Right ventricle myocardium inferior (tissue), 1 donor: Measurements from ENCODE around the gene TPRG1L. TPM values are rescaled to one million over a fixed set of nuclear protein-coding genes. Genes with fewer than 3 reads are reported as not detected.

ENCODE experiments used
- ATAC-seq: fragments of 200-7000 bp; cut with Tn5 transposase; one replicate; pipeline ENCODE4 v1.9.1; 2020; ENCODE audit warnings: mild to moderate bottlenecking, moderate library complexity
- DNase-seq: peaks from one replicate; pipeline ENCODE4 v3.0.0; 2021; ENCODE audit errors: missing footprints
- intact Hi-C: fragments of 100-400 bp; cut with DNase I; formaldehyde crosslinking; loops from one replicate; pipeline ENCODE4 v1.11.0; 2022
- total RNA-seq: library from RNA; stranded (reverse); fragmentation: NEBNext Ultra II Directional; extraction: Animal tissue kit (Norgen Biotek cat#: 25700); gene quantifications from one replicate; pipeline ENCODE4 v1.2.1, GENCODE V29; 2021
- donor health status: DM: no; HTN: yes; CAD: no; lungs with severe emphysema.

The TPRG1L gene
- total RNA-seq, 1 donor from 2014 or later = 46.1 TPM

DNA sequence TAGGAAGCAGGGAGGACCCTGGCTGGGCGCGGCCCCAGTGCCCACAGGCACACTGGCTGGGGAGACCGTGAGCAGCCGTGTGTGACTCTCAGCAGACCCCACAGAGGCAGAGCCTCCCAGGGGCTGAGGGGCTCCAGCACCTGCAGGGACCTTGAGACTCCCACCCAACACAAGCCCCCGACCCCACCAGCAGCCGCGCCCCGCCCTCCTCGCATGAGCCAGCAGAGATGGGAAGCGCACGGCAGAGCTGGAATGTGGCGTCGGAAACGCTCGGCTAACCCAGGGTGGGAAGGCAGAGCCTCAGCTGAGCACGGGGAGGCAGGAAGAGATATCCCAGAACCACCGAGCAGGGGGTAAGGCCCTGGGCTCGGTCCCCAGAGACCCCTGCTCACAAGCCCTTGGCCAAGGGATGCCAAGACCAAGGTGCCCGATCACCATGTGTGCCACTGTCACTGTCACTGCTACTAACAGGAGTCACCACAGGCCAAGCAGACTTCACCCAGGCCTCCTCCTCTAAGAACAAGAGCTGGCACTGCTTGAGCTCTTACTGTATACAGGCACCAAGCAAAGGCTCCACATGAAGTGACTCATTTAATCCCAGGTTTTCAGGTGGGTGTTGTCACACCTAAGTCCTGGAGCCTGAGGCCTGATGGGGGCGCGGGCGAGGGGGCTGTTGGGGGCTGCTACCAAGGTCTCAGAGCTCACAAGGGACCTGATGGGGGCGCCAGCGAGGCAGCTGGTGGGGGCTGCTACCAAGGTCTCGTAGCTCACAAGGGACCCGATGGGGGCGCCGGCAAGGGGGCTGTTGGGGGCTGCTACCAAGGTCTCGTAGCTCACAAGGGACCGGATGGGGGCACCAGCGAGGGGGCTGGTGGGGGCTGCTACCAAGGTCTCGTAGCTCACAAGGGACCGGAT, 33.6 kb upstream of the TPRG1L start:
- no peak for DNase-seq
- intact Hi-C loops = no loop called here
- no peak for ATAC-seq

DNA sequence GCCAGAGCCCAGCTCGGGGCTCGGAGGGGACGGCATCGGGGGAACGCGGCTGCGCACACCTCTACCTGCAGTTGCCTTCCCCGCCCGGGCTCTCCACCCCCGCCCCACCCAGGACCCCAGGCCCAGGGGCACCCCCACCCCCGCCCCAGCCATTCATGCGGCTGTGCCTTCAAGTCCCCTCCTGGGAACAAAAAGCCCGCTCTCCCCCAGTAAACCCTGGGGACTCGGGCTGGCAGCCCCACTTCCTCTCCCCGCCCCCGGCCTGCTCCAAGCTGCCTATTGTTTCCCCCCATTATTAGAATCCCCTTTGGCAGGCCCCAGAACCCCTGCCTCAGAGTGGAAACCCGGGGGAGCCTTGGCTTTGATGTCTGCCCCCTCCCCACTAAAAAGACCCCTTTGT, 31.5 kb upstream of the TPRG1L start:
- ATAC-seq (no peak), DNase-seq (no peak)
- intact Hi-C loops = no loop called here

DNA sequence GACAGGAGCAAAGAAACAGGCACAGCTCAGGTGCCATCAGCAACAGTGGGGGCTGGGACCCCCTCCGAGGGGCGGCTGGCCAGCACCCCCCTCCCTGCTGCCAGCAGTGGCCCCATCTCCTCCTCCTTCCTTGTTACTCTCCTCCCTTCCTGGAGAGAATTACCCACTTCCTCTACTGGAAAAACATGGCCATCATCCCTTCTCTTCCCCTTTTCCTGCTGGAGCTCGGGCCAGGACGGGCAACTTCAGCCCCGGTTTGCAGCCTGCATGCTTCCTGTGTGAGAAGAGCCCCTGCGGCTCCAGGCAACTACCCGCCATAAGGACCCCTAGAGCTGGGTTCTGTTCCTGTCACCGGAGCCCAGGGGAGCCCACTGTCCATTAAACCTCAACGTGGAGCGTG, 31.1 kb upstream of the TPRG1L start:
- DNase-seq (no peak), ATAC-seq (no peak)
- intact Hi-C loops = no loop called here

DNA sequence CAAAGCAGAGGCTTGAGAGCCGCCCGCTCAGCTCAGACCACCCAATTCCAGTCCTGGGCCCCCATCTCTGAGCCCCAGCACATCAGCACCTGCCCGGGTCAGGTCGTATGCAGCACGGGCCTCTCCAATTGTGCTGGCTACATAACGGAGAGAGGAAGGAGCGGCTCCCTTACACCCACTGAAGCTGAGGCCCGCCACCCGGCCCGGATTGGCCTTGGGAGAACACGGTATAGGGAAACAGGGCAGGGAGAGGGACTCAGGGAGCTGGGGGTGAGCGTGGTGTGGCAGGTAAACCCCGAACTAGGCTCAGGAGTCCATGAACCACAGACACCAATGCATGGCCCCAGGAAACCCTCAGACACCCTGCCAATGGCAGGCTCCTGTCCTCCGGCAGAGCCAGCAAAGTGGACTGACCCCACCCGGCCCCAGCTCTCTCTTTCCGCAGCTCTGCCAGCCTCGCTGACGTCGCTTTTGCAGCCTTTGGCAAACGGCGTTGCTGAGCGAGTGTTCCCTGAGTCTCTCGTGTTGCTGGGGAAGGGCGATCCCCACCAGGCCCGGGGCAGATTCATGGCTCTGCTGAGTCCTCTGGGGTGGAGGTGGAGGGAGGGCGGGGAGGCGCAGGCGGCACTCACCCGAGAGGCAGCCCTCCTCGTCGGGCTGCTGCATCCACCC, 30.0 kb upstream of the TPRG1L start:
- ATAC-seq = no peak
- intact Hi-C loops = no loop called here
- no peak for DNase-seq

DNA sequence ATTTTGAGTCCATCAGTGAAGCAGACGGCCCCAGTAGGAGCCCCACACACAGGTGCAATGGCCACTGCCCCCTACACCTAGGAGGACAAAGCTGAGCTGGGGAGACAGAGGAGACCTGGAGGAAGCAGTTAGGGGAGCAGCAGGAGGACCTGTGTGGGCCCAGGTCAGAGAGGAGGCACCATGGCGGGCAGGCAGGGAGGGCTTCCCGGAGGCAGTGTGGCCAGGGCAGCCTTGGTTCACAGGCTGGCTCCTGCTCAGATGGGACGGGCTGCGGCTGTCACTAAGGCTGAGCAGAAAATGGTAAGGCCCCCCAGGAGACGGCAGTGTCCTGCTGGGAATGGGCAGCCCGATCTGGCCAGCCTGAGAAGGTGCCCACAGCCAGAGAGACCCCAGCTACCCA, 28.9 kb upstream of the TPRG1L start:
- intact Hi-C loops = no loop called here
- ATAC-seq (no peak), DNase-seq (no peak)

DNA sequence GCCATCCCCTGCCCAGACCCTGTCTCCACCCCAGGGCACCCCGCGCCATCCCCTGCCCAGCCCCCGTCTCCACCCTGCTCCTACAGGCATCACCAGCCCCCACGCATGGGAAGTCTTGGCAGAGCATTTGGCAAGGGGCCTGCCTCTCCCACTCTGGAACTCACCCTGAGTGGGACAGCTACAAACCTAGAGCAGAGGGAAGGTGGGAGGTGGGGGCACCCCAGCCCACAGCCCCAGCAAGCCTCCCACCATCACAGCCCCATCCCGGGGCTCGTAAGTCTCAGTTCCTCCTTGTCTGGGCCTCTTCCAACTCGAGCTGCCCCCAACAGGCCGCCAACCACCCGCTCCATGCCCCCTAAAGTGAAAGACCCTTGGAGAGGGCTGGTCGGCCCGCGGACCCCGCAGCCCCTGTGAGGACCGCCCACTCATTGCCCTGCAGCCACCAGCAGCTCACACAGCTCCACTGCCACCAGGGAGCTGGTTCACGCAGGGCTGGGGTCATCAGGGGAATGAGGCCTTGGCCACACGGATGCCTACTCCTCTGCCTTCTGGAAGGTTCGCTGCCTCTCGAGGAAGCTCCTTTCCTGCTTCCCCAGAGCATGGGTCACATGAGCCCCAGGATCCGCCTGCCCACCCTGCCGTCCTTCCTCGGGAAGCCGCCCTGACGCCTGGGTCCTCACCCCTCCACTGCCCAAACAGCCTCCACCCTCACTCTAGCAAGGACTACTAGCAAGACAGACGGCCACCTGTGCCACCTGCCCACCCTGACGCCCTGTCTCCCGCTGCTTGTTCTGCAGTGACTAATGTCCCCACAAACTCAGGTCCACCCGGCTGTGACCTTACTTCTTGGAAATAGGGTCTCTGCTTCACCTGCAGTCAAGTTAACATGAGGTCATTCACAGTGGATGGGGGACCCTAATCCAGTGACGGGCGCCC, 27.9 kb upstream of the TPRG1L start:
- intact Hi-C loops = no loop called here
- DNase-seq (no peak), ATAC-seq (no peak)

GRCh38 chr1:3597599-3597964, 27.2 kb upstream of the TPRG1L start:
- ATAC-seq = no peak
- intact Hi-C loops = no loop called here
- no peak for DNase-seq

- DNase-seq = no peak
- no peak for ATAC-seq
- intact Hi-C loops = no loop called here
Measured at GRCh38 chr1:3598051-3598491, 26.7 kb upstream of the TPRG1L start.

GRCh38 chr1:3598522-3599285, 26.1 kb upstream of the TPRG1L start:
- intact Hi-C loops = no loop called here
- no peak for ATAC-seq
- no peak for DNase-seq

DNA sequence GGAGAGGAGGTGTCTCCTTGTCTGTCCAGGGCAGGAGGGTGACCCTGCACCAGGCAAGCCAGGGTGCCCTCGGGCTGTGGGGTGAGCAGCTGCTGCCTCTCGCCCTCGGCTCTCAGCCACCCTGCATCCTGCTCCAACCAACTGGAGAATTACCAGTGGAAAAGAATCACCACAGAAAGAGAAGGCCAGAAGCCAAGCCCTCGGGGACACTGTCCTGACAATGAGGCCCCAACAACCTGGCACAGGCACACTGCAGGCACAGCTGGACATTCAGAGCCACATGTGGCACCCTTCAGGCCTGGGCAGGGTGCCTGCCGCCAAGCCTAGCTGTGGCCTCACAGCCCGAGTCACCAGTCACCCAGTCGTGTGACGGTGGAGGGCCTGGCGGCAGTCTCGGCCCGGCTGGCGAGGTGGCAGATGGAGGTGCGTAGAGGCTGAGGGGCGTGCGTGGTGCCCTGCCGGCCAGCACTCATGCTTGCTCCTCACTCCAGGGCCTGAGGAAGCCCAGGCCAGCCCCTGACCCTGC, 25.5 kb upstream of the TPRG1L start:
- ATAC-seq = no peak
- DNase-seq = no peak
- intact Hi-C loops = no loop called here

- intact Hi-C loops = no loop called here
- ATAC-seq (no peak), DNase-seq (no peak)
Measured at GRCh38 chr1:3599816-3600215, 25.0 kb upstream of the TPRG1L start.

DNA sequence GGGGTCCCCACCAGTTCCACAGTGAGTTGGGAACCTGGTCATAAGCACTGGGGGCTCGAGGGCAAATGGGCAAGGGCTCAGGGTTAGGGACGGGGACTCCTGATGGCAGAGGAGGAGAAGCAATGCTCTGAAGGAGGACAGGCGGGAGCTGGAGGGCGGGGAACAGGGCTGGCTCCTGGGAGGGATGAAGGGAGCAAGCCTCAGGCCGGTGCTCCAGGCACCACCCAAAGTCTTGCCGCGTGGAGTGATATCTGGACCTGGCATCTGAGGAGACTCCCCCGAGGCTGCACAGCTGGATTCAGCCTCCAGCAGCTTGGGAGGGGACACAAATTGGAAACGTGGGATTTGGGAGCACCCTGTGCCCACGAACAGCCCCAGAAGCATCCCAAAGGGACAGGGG, 24.5 kb upstream of the TPRG1L start:
- DNase-seq (no peak), ATAC-seq (no peak)
- intact Hi-C loops = no loop called here

DNA sequence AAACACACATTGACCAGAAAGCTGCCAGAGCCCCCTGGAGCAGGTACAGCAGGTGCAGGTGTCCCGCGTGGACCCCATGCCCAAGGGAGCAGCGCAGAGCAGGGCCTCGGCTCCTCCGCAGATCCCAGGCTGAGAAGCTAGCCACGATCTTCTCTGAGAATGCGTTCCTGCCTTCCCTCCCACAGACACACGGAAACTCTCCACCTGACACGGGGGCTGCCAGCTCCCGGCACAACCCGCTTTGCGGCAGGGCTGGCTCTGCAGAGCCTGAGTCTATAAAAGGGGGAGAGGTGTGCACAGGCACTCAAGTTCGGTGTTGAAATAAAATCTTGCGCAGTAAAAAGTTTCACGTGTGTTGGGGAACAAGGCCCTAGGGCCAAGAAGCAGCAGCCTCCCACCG, 23.1 kb upstream of the TPRG1L start:
- ATAC-seq (no peak), DNase-seq (no peak)
- intact Hi-C loops = no loop called here

DNA sequence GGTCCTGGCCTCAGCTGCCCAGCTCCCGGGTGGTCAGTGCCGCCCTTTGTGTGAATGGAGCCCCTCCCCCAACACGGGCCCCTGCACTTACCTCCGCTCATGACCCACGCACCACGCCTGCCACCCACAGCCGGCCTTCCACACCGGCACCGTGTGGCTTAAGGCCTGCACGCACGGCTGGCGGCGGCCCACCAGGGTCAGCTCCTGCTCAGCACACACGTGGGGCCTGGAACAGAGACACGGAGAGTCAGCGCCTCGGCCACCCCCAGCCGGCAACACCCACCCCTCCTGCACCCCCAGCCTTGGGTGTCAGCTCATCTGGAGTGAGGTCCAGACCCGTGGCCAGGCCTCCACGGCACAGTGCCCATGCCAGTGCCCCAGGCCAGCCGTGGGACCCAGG, 22.4 kb upstream of the TPRG1L start:
- ATAC-seq = no peak
- intact Hi-C loops = no loop called here
- no peak for DNase-seq

DNA sequence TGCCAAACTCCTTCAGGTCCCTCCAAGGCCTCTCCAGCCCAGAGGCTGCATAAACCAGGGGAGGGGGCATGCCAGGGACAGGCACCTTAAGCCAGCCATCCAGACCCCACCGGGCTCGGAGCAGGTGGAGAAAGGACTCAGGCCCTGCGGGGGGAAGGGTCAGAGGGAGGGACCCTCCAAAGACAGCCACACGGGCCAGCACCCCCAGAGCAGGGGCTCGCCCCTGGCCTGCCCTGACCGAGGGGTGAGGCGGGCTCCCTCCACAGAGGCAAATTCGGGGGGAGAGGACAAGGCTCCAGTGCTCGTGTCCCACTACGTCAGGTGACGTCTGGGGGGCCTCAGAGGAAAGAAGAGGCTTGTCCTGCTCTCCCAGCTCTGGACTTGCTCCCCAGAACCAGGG, 21.7 kb upstream of the TPRG1L start:
- ATAC-seq = no peak
- intact Hi-C loops = no loop called here
- DNase-seq = no peak

DNA sequence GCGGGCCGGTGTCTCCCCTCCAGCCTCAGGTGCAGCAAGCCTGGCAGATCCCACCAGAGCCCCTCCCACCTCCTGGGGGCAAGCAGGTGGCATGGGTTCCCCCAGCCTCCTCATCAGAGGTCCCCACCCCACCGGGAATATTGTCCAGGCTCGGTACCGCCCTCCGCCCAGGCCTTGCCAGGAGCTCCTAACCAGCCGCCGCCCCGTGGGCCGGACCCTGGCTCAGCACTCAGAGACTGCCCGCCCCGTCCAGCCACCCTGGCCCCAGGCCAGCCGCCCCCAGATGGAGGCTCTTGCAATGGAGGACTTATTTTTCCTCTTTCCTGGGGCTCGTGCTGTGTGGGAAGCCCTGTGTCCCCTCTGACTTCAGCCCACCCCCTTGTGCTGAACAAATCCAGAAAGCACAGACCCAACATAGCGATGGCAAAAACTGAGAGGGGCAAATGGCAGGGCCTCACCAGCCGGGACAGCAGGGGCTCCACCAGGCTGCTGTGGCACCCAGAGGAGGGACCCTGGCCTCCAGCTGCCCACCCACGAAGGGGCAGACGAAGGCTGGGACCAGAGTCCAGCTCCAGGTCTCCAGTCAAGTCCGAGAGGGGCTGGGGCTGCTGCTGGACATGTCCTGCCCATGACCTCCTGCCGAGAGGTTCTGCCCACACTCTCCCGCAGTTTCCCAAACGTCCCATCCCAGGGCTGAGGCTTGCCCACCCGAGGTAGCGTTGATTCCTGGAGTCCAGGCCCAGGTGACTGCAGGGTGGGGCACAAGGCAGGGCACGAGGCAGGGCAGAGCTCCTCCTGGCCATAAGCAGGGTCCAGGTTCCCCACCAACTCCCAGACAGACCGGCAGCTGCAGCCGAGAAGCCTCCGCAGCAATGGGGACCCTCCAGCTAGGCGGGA, 21.0 kb upstream of the TPRG1L start:
- DNase-seq (no peak), ATAC-seq (no peak)
- intact Hi-C loops = no loop called here

DNA sequence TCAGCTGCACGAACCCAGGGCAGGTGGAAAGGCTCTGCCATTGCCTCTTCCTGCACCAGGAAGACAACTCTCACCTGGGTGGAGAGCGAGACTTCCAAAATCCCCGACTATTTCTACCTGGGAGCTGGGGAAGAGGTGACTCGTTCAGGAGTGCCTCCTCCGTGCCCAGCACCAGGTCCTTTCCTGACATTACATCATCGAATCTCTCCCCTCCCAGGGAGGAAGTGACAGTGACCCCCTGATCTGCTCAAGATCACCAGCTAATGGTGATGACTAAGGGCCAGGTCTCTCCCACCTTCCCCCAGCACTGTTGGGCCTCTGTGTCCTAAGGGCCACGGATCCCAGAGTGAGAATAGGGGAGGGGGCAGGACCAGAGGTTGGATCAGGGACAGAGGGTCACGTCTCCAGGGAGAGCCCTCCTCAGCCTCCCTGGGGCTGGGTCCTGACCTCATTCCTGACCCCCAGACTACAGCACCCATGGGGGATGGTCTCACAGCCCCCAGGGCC, 20.3 kb upstream of the TPRG1L start:
- intact Hi-C loops = no loop called here
- no peak for ATAC-seq
- DNase-seq = no peak
